Panc1 (cell line): ENCODE results near the gene C1QTNF2. TPM values are rescaled to one million over a fixed set of nuclear protein-coding genes. Genes with fewer than 3 reads are reported as not detected.

Experiments
- ATAC-seq: fragments of 200-7000 bp; cut with Tn5 transposase; 2 replicates; pipeline ENCODE4 v1.9.1; 2020; ENCODE audit warnings: mild to moderate bottlenecking, moderate library complexity
- BruUV-seq: library from RNA; stranded (reverse); fragments of 400-500 nt; replicated peaks from 2 replicates; lab custom pipeline; 2021; lab: Mats Ljungman, UMichigan
- CTCF ChIA-PET: fragments of 300-600 bp; sonication (Branson Sonifier 250); formaldehyde crosslinking; loops from one replicate; lab custom pipeline; 2022; ENCODE audit warnings: antibody characterized with exemption; lab: Charles Lee
- POLR2A ChIA-PET: fragments of 300-600 bp; sonication (Branson Sonifier 250); formaldehyde crosslinking; loops from one replicate; lab custom pipeline; 2022; ENCODE audit warnings: antibody characterized with exemption; lab: Charles Lee
- DNase-seq: peaks from one replicate; pipeline ENCODE4 v3.0.0-alpha.2; 2010; ENCODE audit warnings: low read depth, low spot score
- H3K27ac ChIP-seq: 2 replicates; pipeline ENCODE4 v1.5.1; 2011; ENCODE audit warnings: mild to moderate bottlenecking, low read length, inconsistent platforms
- H3K27me3 ChIP-seq: fragments of 200-500 bp; sonication (Bioruptor generic); 2 replicates; pipeline ENCODE4 v1.6.0; 2014; ENCODE audit warnings: low read length, inconsistent platforms; ENCODE audit not compliant: control insufficient read depth, insufficient read depth
- H3K36me3 ChIP-seq: fragments of 200-500 bp; sonication (Bioruptor generic); 2 replicates; pipeline ENCODE4 v1.5.1; 2014; ENCODE audit warnings: inconsistent platforms, mild to moderate bottlenecking, low read length, moderate library complexity; ENCODE audit not compliant: control insufficient read depth, insufficient read depth
- H3K4me1 ChIP-seq: 2 replicates; pipeline ENCODE4 v1.5.1; 2011; ENCODE audit warnings: inconsistent platforms, mild to moderate bottlenecking, low read length, moderate library complexity; ENCODE audit not compliant: control insufficient read depth, insufficient read depth
- H3K4me3 ChIP-seq, 2 experiments: 2 replicates each; pipeline ENCODE4 v1.5.1; 2011 to 2012; ENCODE audit warnings: low read depth in 2 of 2, low read length in 2 of 2, mild to moderate bottlenecking in 2 of 2, inconsistent platforms in 1 of 2, moderate library complexity in 1 of 2
- H3K9me3 ChIP-seq: fragments of 200-500 bp; sonication (Bioruptor generic); 2 replicates; pipeline ENCODE4 v1.5.1; 2014; ENCODE audit warnings: low read depth, mild to moderate bottlenecking, inconsistent platforms, low read length, moderate library complexity; ENCODE audit not compliant: control insufficient read depth, insufficient read depth
- POLR2AphosphoS5 ChIP-seq: IDR thresholded peaks from 2 replicates; pipeline ENCODE4 v1.6.1; 2012; ENCODE audit warnings: mild to moderate bottlenecking, low read depth, low read length, moderate library complexity
- REST ChIP-seq, 2 experiments: IDR thresholded peaks; 2 replicates each; pipeline ENCODE4 v1.6.1; 2011 to 2012; ENCODE audit warnings: low read depth in 2 of 2, control low read depth in 1 of 2, low read length in 1 of 2, mild to moderate bottlenecking in 1 of 2, moderate library complexity in 1 of 2; ENCODE audit not compliant: insufficient read depth in 1 of 2
- SIN3A ChIP-seq: IDR thresholded peaks from 2 replicates; pipeline ENCODE4 v1.6.1; 2012; ENCODE audit warnings: low read depth, mild to moderate bottlenecking, low read length, moderate library complexity, borderline replicate concordance; ENCODE audit not compliant: insufficient read depth
- TCF7L2 ChIP-seq: IDR thresholded peaks from 2 replicates; pipeline ENCODE4 v1.6.1; 2011; ENCODE audit warnings: mild to moderate bottlenecking, low read depth, low read length, inconsistent platforms
- in situ Hi-C: cut with HindIII; loops from 2 replicates; pipeline ENCODE4 v1.10.0; 2016; ENCODE audit warnings: low sequenced_read_pairs, low pct_unique_long_range_greater_than_20kb
- intact Hi-C: fragments of 100-400 bp; cut with micrococcal nuclease; formaldehyde crosslinking; loops from one replicate; pipeline ENCODE4 v1.10.0; 2022; ENCODE audit not compliant: unreplicated experiment
- total RNA-seq: library from RNA; stranded (reverse); gene quantifications from one replicate; pipeline ENCODE4 v1.2.1, GENCODE V29; 2021; ENCODE audit not compliant: unreplicated experiment
- TF ChIP-seq, protein P1 (sequence below): fragments of 450-650 bp; IDR thresholded peaks from 2 replicates; pipeline ENCODE4 v1.5.1; 2017; ENCODE audit warnings: mild to moderate bottlenecking

The C1QTNF2 gene
- total RNA-seq, 1 experiment from 2014 or later: 0.44 TPM

DNA sequence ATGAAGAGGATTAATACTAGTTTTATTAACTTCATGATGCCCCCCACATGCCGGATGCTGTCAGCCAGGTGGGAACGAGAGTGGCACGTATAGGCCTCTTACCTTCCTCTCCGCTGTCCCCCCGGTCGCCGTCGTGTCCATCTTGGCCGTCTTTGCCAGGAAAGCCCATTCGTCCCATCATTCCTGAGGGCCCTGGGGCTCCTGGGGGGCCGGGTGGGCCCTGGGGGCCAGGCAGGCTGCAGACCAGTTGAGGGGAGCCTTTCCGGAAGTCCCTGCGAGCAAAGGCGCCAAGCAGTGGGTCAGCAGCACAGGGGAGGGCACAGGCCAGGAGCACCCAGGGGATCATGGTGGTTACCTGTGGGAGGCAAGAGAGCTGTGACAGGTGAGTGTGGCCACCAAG, 15.8 kb downstream of the C1QTNF2 start:
- TF ChIP-seq, protein P1, sequence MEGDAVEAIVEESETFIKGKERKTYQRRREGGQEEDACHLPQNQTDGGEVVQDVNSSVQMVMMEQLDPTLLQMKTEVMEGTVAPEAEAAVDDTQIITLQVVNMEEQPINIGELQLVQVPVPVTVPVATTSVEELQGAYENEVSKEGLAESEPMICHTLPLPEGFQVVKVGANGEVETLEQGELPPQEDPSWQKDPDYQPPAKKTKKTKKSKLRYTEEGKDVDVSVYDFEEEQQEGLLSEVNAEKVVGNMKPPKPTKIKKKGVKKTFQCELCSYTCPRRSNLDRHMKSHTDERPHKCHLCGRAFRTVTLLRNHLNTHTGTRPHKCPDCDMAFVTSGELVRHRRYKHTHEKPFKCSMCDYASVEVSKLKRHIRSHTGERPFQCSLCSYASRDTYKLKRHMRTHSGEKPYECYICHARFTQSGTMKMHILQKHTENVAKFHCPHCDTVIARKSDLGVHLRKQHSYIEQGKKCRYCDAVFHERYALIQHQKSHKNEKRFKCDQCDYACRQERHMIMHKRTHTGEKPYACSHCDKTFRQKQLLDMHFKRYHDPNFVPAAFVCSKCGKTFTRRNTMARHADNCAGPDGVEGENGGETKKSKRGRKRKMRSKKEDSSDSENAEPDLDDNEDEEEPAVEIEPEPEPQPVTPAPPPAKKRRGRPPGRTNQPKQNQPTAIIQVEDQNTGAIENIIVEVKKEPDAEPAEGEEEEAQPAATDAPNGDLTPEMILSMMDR: no peak
- no peak for TF ChIP-seq REST (IDR thresholded peaks at IDR 0.05; ENCODE audit: insufficient read depth in 1 of 2, low read depth in 2 of 2, low read length in 1 of 2)
- TF ChIP-seq TCF7L2: no peak
- TF ChIP-seq SIN3A: no peak
- no peak for TF ChIP-seq POLR2AphosphoS5
- DNase-seq: no peak
- ChIA-PET CTCF (no interaction called here), POLR2A (no interaction called here)
- in situ Hi-C loops: loop anchor here (10.0 kb wide), 1 partner anchor 170 kb away; no protein-coding TSS in a partner anchor
- no peaks in the 10 kb centered on the region for H3K27me3 ChIP-seq
- H3K4me3 ChIP-seq: no peak overlapping the region
- no peak for ATAC-seq
- intact Hi-C loops: no loop called here
- H3K27ac ChIP-seq: no peak overlapping the region
- H3K36me3 ChIP-seq: no peaks in the 10 kb centered on the region
- no peaks in the 10 kb centered on the region for H3K9me3 ChIP-seq
- no peaks in the 10 kb centered on the region for H3K4me1 ChIP-seq
- BruUV-seq: no TSS peak

GRCh38 chr5:160353379-160353778, 17.0 kb downstream of the C1QTNF2 start:
- no peaks in the 10 kb centered on the region for H3K9me3 ChIP-seq
- BruUV-seq: no TSS peak
- POLR2A ChIA-PET: no interaction called here
- H3K4me3 ChIP-seq: no peak overlapping the region
- H3K27me3 ChIP-seq: no peaks in the 10 kb centered on the region
- intact Hi-C loops: no loop called here
- H3K4me1 ChIP-seq: no peaks in the 10 kb centered on the region
- CTCF ChIA-PET: interaction anchor here (0.6 kb wide), 1 partner anchor 26 kb away, joined by 4 read pairs; no protein-coding TSS in a partner anchor
- DNase-seq (no peak), ATAC-seq (no peak)
- no peak for TF ChIP-seq REST (IDR thresholded peaks at IDR 0.05; ENCODE audit: insufficient read depth in 1 of 2, low read depth in 2 of 2, low read length in 1 of 2)
- TF ChIP-seq POLR2AphosphoS5: no peak
- TF ChIP-seq SIN3A: no peak
- TF ChIP-seq TCF7L2: no peak
- TF ChIP-seq, protein P1: no peak
- H3K27ac ChIP-seq: no peak overlapping the region
- in situ Hi-C loops: loop anchor here (10.0 kb wide), 1 partner anchor 169 kb away; no protein-coding TSS in a partner anchor
- no peaks in the 10 kb centered on the region for H3K36me3 ChIP-seq
